ENCODE measurements around the gene MMP15. TPM values are rescaled to one million over a fixed set of nuclear protein-coding genes. Genes with fewer than 3 reads are reported as not detected.
"Not testable (repeated sequence)": the region's sequence is repeated elsewhere in the genome, so short reads cannot be mapped to it uniquely, and the experiment has no call there.

Gene MMP15
- total and polyA plus RNA-seq, 2 donors = 1.2 to 1.7 TPM

GRCh38 chr16:58063377-58064076 lies 38.0 kb downstream of the MMP15 start:
- no peaks in the 10 kb centered on the region for H3K36me3 ChIP-seq (ENCODE audit: control insufficient read depth in 2 of 2, insufficient read depth in 2 of 2, low read length in 1 of 2)
- no peak for DNase-seq (ENCODE audit: low read depth in 6 of 9, low spot score in 9 of 9)
- no peak overlapping the region for H3K27ac ChIP-seq (ENCODE audit: low read depth in 1 of 2, low read length in 1 of 2)
- H3K4me1 ChIP-seq (ENCODE audit: control insufficient read depth in 2 of 2, insufficient read depth in 2 of 2, low read length in 2 of 2) = no peaks in the 10 kb centered on the region
- 89% methylated on average over 8 of the region's 8 CpGs for WGBS
- H3K4me3 ChIP-seq (ENCODE audit: low read length in 2 of 2) = no peak overlapping the region
- no peaks in the 10 kb centered on the region for H3K27me3 ChIP-seq (ENCODE audit: control insufficient read depth in 2 of 2, insufficient read depth in 1 of 2, low read length in 1 of 2)
- H3K9me3 ChIP-seq (ENCODE audit: control insufficient read depth in 2 of 2, insufficient read depth in 1 of 2, low read length in 1 of 2) = no peaks in the 10 kb centered on the region

DNA sequence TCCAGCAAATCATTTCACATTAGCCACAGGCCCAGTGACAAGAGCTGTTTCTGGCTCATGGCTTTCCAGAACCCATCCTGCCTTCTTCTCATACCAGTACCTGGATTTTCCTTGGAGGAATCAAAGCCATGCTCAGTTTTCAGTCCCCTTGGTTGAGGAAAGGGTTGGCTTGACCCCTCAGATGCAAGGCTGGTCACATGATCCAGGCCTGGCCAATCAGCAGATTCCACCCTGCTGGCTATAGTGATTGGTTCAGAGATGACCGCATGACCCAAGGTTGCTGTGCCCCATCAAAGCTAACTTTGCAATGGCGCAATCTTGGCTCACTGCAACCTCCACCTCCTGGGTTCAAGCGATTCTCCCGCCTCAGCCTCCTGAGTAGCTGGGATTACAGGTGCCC lies 45.0 kb downstream of the MMP15 start:
- WGBS = 95% methylated on average over 4 of the region's 4 CpGs
- H3K9me3 ChIP-seq (ENCODE audit: control insufficient read depth in 2 of 2, insufficient read depth in 1 of 2, low read length in 1 of 2) = no peaks in the 10 kb centered on the region

DNA sequence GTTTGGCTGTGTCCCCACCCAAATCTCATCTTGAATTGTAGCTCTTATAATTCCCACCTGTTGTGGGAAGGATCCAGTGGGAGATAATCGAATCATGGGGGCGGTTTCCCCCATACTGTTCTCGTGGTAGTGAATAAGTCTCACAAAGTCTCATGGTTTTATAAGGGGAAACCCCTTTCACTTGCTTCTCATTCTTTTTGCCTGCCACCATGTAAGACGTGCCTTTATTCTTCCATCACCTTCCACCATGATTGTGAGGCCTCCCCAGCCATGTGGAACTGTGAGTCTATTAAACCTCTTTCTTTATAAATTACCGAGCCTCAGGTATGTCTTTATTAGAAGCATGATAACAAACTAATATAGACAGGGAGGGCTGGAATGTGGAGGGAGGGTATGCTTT lies 46.6 kb downstream of the MMP15 start:
- not testable (repeated sequence) for DNase-seq (ENCODE audit: low read depth in 6 of 9, low spot score in 9 of 9); H3K9me3 ChIP-seq (ENCODE audit: control insufficient read depth in 2 of 2, insufficient read depth in 1 of 2, low read length in 1 of 2); H3K36me3 ChIP-seq (ENCODE audit: control insufficient read depth in 2 of 2, insufficient read depth in 2 of 2, low read length in 1 of 2); H3K4me3 ChIP-seq (ENCODE audit: low read length in 2 of 2); H3K27me3 ChIP-seq (ENCODE audit: control insufficient read depth in 2 of 2, insufficient read depth in 1 of 2, low read length in 1 of 2); H3K27ac ChIP-seq (ENCODE audit: low read depth in 1 of 2, low read length in 1 of 2); H3K4me1 ChIP-seq (ENCODE audit: control insufficient read depth in 2 of 2, insufficient read depth in 2 of 2, low read length in 2 of 2)
- WGBS = 98% methylated on average over 5 of the region's 5 CpGs

More for the DNA sequence above, 45.0 kb downstream of the MMP15 start:
- H3K27ac ChIP-seq (ENCODE audit: low read depth in 1 of 2, low read length in 1 of 2) = no peak overlapping the region
- no peaks in the 10 kb centered on the region for H3K36me3 ChIP-seq (ENCODE audit: control insufficient read depth in 2 of 2, insufficient read depth in 2 of 2, low read length in 1 of 2)
- no peak overlapping the region for H3K4me3 ChIP-seq (ENCODE audit: low read length in 2 of 2)
- no peaks in the 10 kb centered on the region for H3K27me3 ChIP-seq (ENCODE audit: control insufficient read depth in 2 of 2, insufficient read depth in 1 of 2, low read length in 1 of 2)
- no peak for DNase-seq (ENCODE audit: low read depth in 6 of 9, low spot score in 9 of 9)
- no peaks in the 10 kb centered on the region for H3K4me1 ChIP-seq (ENCODE audit: control insufficient read depth in 2 of 2, insufficient read depth in 2 of 2, low read length in 2 of 2)

DNA sequence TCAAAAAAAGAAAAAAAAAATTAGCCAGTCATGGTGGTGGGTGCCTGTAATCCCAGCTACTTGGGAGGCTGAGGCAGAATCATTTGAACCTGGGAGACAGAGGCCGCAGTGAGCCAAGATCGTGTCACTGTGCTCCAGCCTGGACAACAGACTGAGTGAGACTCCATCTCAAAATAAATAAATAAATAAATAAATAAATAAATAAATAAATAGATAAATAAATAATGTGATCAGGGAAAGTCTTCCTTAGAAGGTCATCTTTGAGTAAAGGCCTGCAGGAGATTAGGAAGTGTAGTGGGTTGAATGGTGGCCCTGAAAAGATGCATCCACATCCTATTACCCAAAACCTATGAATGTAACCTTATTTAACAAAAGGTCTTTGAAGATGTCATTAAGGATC lies 47.5 kb downstream of the MMP15 start:
- 97% methylated on average over 2 of the region's 2 CpGs for WGBS
- H3K36me3 ChIP-seq (ENCODE audit: control insufficient read depth in 2 of 2, insufficient read depth in 2 of 2, low read length in 1 of 2); H3K27ac ChIP-seq (ENCODE audit: low read depth in 1 of 2, low read length in 1 of 2); H3K27me3 ChIP-seq (ENCODE audit: control insufficient read depth in 2 of 2, insufficient read depth in 1 of 2, low read length in 1 of 2); H3K4me1 ChIP-seq (ENCODE audit: control insufficient read depth in 2 of 2, insufficient read depth in 2 of 2, low read length in 2 of 2); H3K4me3 ChIP-seq (ENCODE audit: low read length in 2 of 2); H3K9me3 ChIP-seq (ENCODE audit: control insufficient read depth in 2 of 2, insufficient read depth in 1 of 2, low read length in 1 of 2); DNase-seq (ENCODE audit: low read depth in 6 of 9, low spot score in 9 of 9): not testable (repeated sequence)

- H3K4me1 ChIP-seq (ENCODE audit: control insufficient read depth in 2 of 2, insufficient read depth in 2 of 2, low read length in 2 of 2) = no peaks in the 10 kb centered on the region
- H3K9me3 ChIP-seq (ENCODE audit: control insufficient read depth in 2 of 2, insufficient read depth in 1 of 2, low read length in 1 of 2) = no peaks in the 10 kb centered on the region
- WGBS = 98% methylated on average over 4 of the region's 4 CpGs
- H3K4me3 ChIP-seq (ENCODE audit: low read length in 2 of 2) = no peak overlapping the region
- DNase-seq (ENCODE audit: low read depth in 6 of 9, low spot score in 9 of 9) = no peak
- H3K27ac ChIP-seq (ENCODE audit: low read depth in 1 of 2, low read length in 1 of 2) = no peak overlapping the region
- no peaks in the 10 kb centered on the region for H3K36me3 ChIP-seq (ENCODE audit: control insufficient read depth in 2 of 2, insufficient read depth in 2 of 2, low read length in 1 of 2)
- no peaks in the 10 kb centered on the region for H3K27me3 ChIP-seq (ENCODE audit: control insufficient read depth in 2 of 2, insufficient read depth in 1 of 2, low read length in 1 of 2)
Measured at GRCh38 chr16:58074657-58075056, 49.1 kb downstream of the MMP15 start.

GRCh38 chr16:58076514-58076913 lies 51.0 kb downstream of the MMP15 start:
- 93% methylated on average over 1 of the region's 1 CpG for WGBS
- Histone ChIP-seq H3K27ac (ENCODE audit: low read depth in 1 of 2, low read length in 1 of 2) (no peak overlapping the region), H3K27me3 (ENCODE audit: control insufficient read depth in 2 of 2, insufficient read depth in 1 of 2, low read length in 1 of 2) (peaks cover 0 to 3% of the 10 kb centered on the region in 2 donors), H3K9me3 (ENCODE audit: control insufficient read depth in 2 of 2, insufficient read depth in 1 of 2, low read length in 1 of 2) (no peaks in the 10 kb centered on the region), H3K4me1 (ENCODE audit: control insufficient read depth in 2 of 2, insufficient read depth in 2 of 2, low read length in 2 of 2) (no peaks in the 10 kb centered on the region), H3K36me3 (ENCODE audit: control insufficient read depth in 2 of 2, insufficient read depth in 2 of 2, low read length in 1 of 2) (no peaks in the 10 kb centered on the region), H3K4me3 (ENCODE audit: low read length in 2 of 2) (no peak overlapping the region)
- DNase-seq (ENCODE audit: low read depth in 6 of 9, low spot score in 9 of 9) = no peak

DNA sequence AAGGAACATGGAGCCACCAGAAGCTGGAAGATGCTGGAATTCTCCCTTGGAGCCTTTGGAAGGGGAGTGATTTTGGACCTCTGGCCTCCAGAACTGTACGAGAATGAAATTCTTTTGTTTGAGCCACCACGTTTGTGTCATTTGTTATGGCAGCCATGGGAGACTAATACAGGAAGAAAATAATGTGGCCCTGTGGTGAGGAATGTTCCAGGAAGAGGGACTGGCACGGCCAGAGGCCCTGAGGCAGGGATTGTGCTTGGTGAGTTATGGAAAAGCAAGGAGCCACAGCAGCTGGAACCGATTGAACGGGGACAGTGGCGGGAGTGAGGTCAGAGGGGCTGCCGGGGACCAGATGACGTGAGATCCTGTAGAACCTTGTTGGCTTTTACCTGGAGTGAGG lies 52.2 kb downstream of the MMP15 start:
- Histone ChIP-seq H3K4me3 (ENCODE audit: low read length in 2 of 2) (no peak overlapping the region), H3K36me3 (ENCODE audit: control insufficient read depth in 2 of 2, insufficient read depth in 2 of 2, low read length in 1 of 2) (no peaks in the 10 kb centered on the region), H3K27me3 (ENCODE audit: control insufficient read depth in 2 of 2, insufficient read depth in 1 of 2, low read length in 1 of 2) (peaks cover 0 to 3% of the 10 kb centered on the region in 2 donors), H3K9me3 (ENCODE audit: control insufficient read depth in 2 of 2, insufficient read depth in 1 of 2, low read length in 1 of 2) (no peaks in the 10 kb centered on the region), H3K4me1 (ENCODE audit: control insufficient read depth in 2 of 2, insufficient read depth in 2 of 2, low read length in 2 of 2) (no peaks in the 10 kb centered on the region), H3K27ac (ENCODE audit: low read depth in 1 of 2, low read length in 1 of 2) (no peak overlapping the region)
- WGBS = 97% methylated on average over 8 of the region's 8 CpGs
- no peak for DNase-seq (ENCODE audit: low read depth in 6 of 9, low spot score in 9 of 9)

- not testable (repeated sequence) for DNase-seq (ENCODE audit: low read depth in 6 of 9, low spot score in 9 of 9); H3K4me1 ChIP-seq (ENCODE audit: control insufficient read depth in 2 of 2, insufficient read depth in 2 of 2, low read length in 2 of 2); H3K9me3 ChIP-seq (ENCODE audit: control insufficient read depth in 2 of 2, insufficient read depth in 1 of 2, low read length in 1 of 2); H3K36me3 ChIP-seq (ENCODE audit: control insufficient read depth in 2 of 2, insufficient read depth in 2 of 2, low read length in 1 of 2); H3K4me3 ChIP-seq (ENCODE audit: low read length in 2 of 2); H3K27me3 ChIP-seq (ENCODE audit: control insufficient read depth in 2 of 2, insufficient read depth in 1 of 2, low read length in 1 of 2); H3K27ac ChIP-seq (ENCODE audit: low read depth in 1 of 2, low read length in 1 of 2)
- 96% methylated on average over 5 of the region's 5 CpGs for WGBS
Measured at GRCh38 chr16:58080657-58081056, 55.1 kb downstream of the MMP15 start.

- Histone ChIP-seq H3K36me3 (ENCODE audit: control insufficient read depth in 2 of 2, insufficient read depth in 2 of 2, low read length in 1 of 2) (no peaks in the 10 kb centered on the region), H3K4me3 (ENCODE audit: low read length in 2 of 2) (no peak overlapping the region), H3K27me3 (ENCODE audit: control insufficient read depth in 2 of 2, insufficient read depth in 1 of 2, low read length in 1 of 2) (peaks cover 0 to 3% of the 10 kb centered on the region in 2 donors), H3K4me1 (ENCODE audit: control insufficient read depth in 2 of 2, insufficient read depth in 2 of 2, low read length in 2 of 2) (no peaks in the 10 kb centered on the region), H3K27ac (ENCODE audit: low read depth in 1 of 2, low read length in 1 of 2) (no peak overlapping the region), H3K9me3 (ENCODE audit: control insufficient read depth in 2 of 2, insufficient read depth in 1 of 2, low read length in 1 of 2) (no peaks in the 10 kb centered on the region)
- no peak for DNase-seq (ENCODE audit: low read depth in 6 of 9, low spot score in 9 of 9)
Measured at GRCh38 chr16:58082381-58082780, 56.8 kb downstream of the MMP15 start.

Measured in thymus (tissue), 11 donors.